Endothelial cell of umbilical vein (primary cell): ENCODE results near the gene TPSB2. TPM values are rescaled to one million over a fixed set of nuclear protein-coding genes. Genes with fewer than 3 reads are reported as not detected.

Source experiments
- BruUV-seq: library from RNA; stranded (reverse); fragments of 400-500 nt; replicated peaks from 2 replicates; lab custom pipeline; 2021; lab: Mats Ljungman, UMichigan
- CTCF ChIA-PET: fragments of 300-600, 350-600 bp; sonication (Branson Sonifier 250); formaldehyde crosslinking; loops from one replicate; lab custom pipeline; 2021; ENCODE audit warnings: antibody characterized with exemption, inconsistent platforms; lab: Charles Lee
- POLR2A ChIA-PET: fragments of 300-600, 350-600 bp; sonication (Branson Sonifier 250); formaldehyde crosslinking; loops from one replicate; lab custom pipeline; 2021; ENCODE audit warnings: antibody characterized with exemption, inconsistent platforms; lab: Charles Lee
- DNase-seq: peaks from one replicate; pipeline ENCODE4 v3.0.0-alpha.2; 2011; ENCODE audit warnings: low read depth, low spot score
- FAIRE-seq: peaks from 2 replicates; lab custom pipeline; 2011; peaks lifted over from hg19 to GRCh38; lab: Jason Lieb, UNC
- H2AFZ ChIP-seq: 2 replicates; pipeline ENCODE4 v1.6.0; 2012; ENCODE audit warnings: low read depth, low read length, control low read depth, inconsistent platforms
- H3K27ac ChIP-seq: 2 replicates; pipeline ENCODE4 v1.5.1; 2011; ENCODE audit warnings: low read depth, mild to moderate bottlenecking, control low read depth, low read length, moderate library complexity; ENCODE audit not compliant: insufficient read depth
- H3K27me3 ChIP-seq, 2 experiments: 2 replicates each; pipeline versions ENCODE4 v1.6.0 to v1.6.1; 2011; ENCODE audit warnings: low read length in 2 of 2, mixed read lengths in 1 of 2; ENCODE audit not compliant: control insufficient read depth in 2 of 2, insufficient read depth in 2 of 2
- H3K36me3 ChIP-seq, 2 experiments: 2 replicates in 1 of 2; 3 replicates in 1 of 2; pipeline ENCODE4 v1.5.1; 2011; ENCODE audit warnings: low read length in 2 of 2, mild to moderate bottlenecking in 1 of 2, moderate library complexity in 1 of 2; ENCODE audit not compliant: control insufficient read depth in 2 of 2, insufficient read depth in 2 of 2; ENCODE audit errors: extremely low read depth in 1 of 2
- H3K4me1 ChIP-seq: 3 replicates; pipeline ENCODE4 v1.5.1; 2011; ENCODE audit warnings: mild to moderate bottlenecking, low read length; ENCODE audit not compliant: control insufficient read depth, insufficient read depth; ENCODE audit errors: extremely low read depth
- H3K4me2 ChIP-seq: 2 replicates; pipeline ENCODE4 v1.6.1; 2011; ENCODE audit warnings: low read length, control low read depth, mixed read lengths; ENCODE audit not compliant: insufficient read depth
- H3K4me3 ChIP-seq, 3 experiments: fragments of 200-600 bp in 1 of 3; sonication (generic), shearing (Covaris generic) in 1 of 3; replicated peaks in 1 of 3; 2 replicates each; pipeline ENCODE4 v1.5.1; 2011 to 2016; ENCODE audit warnings: control low read depth in 3 of 3, low read length in 3 of 3, mild to moderate bottlenecking in 2 of 3, inconsistent platforms in 1 of 3, low read depth in 1 of 3, moderate library complexity in 1 of 3; ENCODE audit not compliant: insufficient read depth in 1 of 3
- H3K79me2 ChIP-seq: 2 replicates; pipeline ENCODE4 v1.6.0; 2012; ENCODE audit warnings: low read length, inconsistent platforms; ENCODE audit not compliant: control insufficient read depth, insufficient read depth
- H3K9ac ChIP-seq: replicated peaks from 2 replicates; pipeline ENCODE3; 2011; ENCODE audit warnings: low read length, control low read depth; ENCODE audit not compliant: insufficient read depth; ENCODE audit errors: extremely low read depth
- H3K9me1 ChIP-seq: replicated peaks from 3 replicates; pipeline ENCODE4 v1.6.0; 2011; ENCODE audit warnings: mild to moderate bottlenecking, low read length; ENCODE audit not compliant: control insufficient read depth, insufficient read depth; ENCODE audit errors: extremely low read depth
- H3K9me3 ChIP-seq: replicated peaks from 2 replicates; pipeline ENCODE4 v1.5.1; 2012; ENCODE audit warnings: low read length, inconsistent platforms; ENCODE audit not compliant: control insufficient read depth, insufficient read depth
- H4K20me1 ChIP-seq: replicated peaks from 2 replicates; pipeline ENCODE3; 2011; ENCODE audit warnings: mild to moderate bottlenecking, low read length; ENCODE audit not compliant: control insufficient read depth, insufficient read depth; ENCODE audit errors: extremely low read depth
- CTCF ChIP-seq, 2 donors: IDR thresholded peaks; 1 replicate in 1 of 2; 2 replicates in 1 of 2; pipeline ENCODE4 v1.5.1; 2011; ENCODE audit warnings: low read length in 2 of 2, mild to moderate bottlenecking in 2 of 2, moderate library complexity in 2 of 2, control low read depth in 1 of 2, inconsistent platforms in 1 of 2, low read depth in 1 of 2; ENCODE audit not compliant: insufficient read depth in 1 of 2; ENCODE audit errors: extremely low read depth in 1 of 2
- EZH2 ChIP-seq: IDR thresholded peaks from 2 replicates; pipeline ENCODE4 v1.6.1; 2012; ENCODE audit warnings: borderline replicate concordance, low read depth, mild to moderate bottlenecking, moderate library complexity, low read length, inconsistent platforms; ENCODE audit not compliant: severe bottlenecking
- FOS ChIP-seq: IDR thresholded peaks from 2 replicates; pipeline ENCODE4 v1.6.1; 2011; ENCODE audit warnings: mild to moderate bottlenecking, low read length, moderate library complexity, borderline replicate concordance; ENCODE audit not compliant: insufficient read depth
- GATA2 ChIP-seq: IDR thresholded peaks from 2 replicates; pipeline ENCODE4 v1.7.0; 2011; ENCODE audit warnings: low read depth, mild to moderate bottlenecking, moderate library complexity, mixed read lengths, low read length; ENCODE audit not compliant: insufficient read length, insufficient read depth
- JUN ChIP-seq: IDR thresholded peaks from 2 replicates; pipeline ENCODE4 v1.6.1; 2011; ENCODE audit warnings: borderline replicate concordance, low read depth; ENCODE audit not compliant: insufficient read length, insufficient read depth
- MAX ChIP-seq: IDR thresholded peaks from 2 replicates; pipeline ENCODE4 v1.6.1; 2011; ENCODE audit not compliant: insufficient read depth, insufficient read length
- MYC ChIP-seq: IDR thresholded peaks from one replicate; pipeline ENCODE4 v1.6.1; 2011; ENCODE audit warnings: mild to moderate bottlenecking, low read depth, low read length
- POLR2A ChIP-seq: IDR thresholded peaks from 2 replicates; pipeline ENCODE4 v1.6.1; 2012; ENCODE audit warnings: low read depth, mild to moderate bottlenecking, control low read depth, low read length
- POLR2AphosphoS5 ChIP-seq: IDR thresholded peaks from 2 replicates; pipeline ENCODE4 v1.6.1; 2012; ENCODE audit warnings: low read depth, mild to moderate bottlenecking, control low read depth, low read length, moderate library complexity; ENCODE audit not compliant: insufficient read depth
- dilution Hi-C: fragments of 300-500 bp; cut with MboI; formaldehyde crosslinking; loops from one replicate; pipeline ENCODE4 v1.15.0; 2019; ENCODE audit warnings: low sequenced_read_pairs; ENCODE audit not compliant: extremely low pct_ligation_motif_present
- intact Hi-C: fragments of 100-400 bp; cut with micrococcal nuclease; formaldehyde crosslinking; loops from one replicate; pipeline ENCODE4 v1.10.0; 2022
- polyA plus RNA-seq, 4 experiments: library from polyadenylated mRNA; depleted of rRNA in 3 of 4; stranded (reverse) in 3 of 4; unstranded in 1 of 4; fragments of >200 nt; gene quantifications; 2 replicates each; pipeline versions ENCODE4 v1.2.1 to v1.2.3, GENCODE V29; 2011 to 2012; ENCODE audit warnings: missing spikeins in 1 of 4
- total RNA-seq: library from RNA; stranded (reverse); gene quantifications from 2 replicates; pipeline ENCODE4 v1.2.3, GENCODE V29; 2021

Gene TPSB2
- total and polyA plus RNA-seq, 2 donors (not counting 3 experiments of a cell fraction or from before 2014, with no cell fraction given) = not detected

- TF ChIP-seq FOS = no peak
- TF ChIP-seq MYC = no peak
- TF ChIP-seq EZH2 = no peak
- no peak for TF ChIP-seq POLR2A
- no peak for TF ChIP-seq CTCF (IDR thresholded peaks at IDR 0.05; ENCODE audit: extremely low read depth in 1 of 2, insufficient read depth in 1 of 2, low read depth in 1 of 2, low read length in 2 of 2)
- TF ChIP-seq JUN = no peak
- no peak for TF ChIP-seq GATA2
- no peak for TF ChIP-seq MAX
- TF ChIP-seq POLR2AphosphoS5 = no peak
- intact Hi-C loops (no loop called here), dilution Hi-C loops (no loop called here)
- Histone ChIP-seq H3K27me3 (no peaks in the 10 kb centered on the region), H3K4me3 (no peak overlapping the region), H3K9ac (no peak overlapping the region), H3K27ac (no peak overlapping the region), H4K20me1 (no peaks in the 10 kb centered on the region), H2AFZ (no peak overlapping the region), H3K36me3 (no peaks in the 10 kb centered on the region), H3K4me1 (no peaks in the 10 kb centered on the region), H3K4me2 (no peak overlapping the region), H3K9me3 (no peaks in the 10 kb centered on the region), H3K9me1 (no peaks in the 10 kb centered on the region), H3K79me2 (no peaks in the 10 kb centered on the region)
- ChIA-PET POLR2A (no interaction called here), CTCF (interaction anchor here (1.2 kb wide), 1 partner anchor 23 kb away, joined by 3 read pairs; no protein-coding TSS in a partner anchor)
- no peak for FAIRE-seq
- no TSS peak for BruUV-seq
- no peak for DNase-seq
Measured at GRCh38 chr16:1277617-1278282, 47.8 kb upstream of the TPSB2 start.
